Duodenal mucosa (tissue), 2 donors: ENCODE results near the gene PEPD.

ENCODE experiments used
- H3K27ac ChIP-seq: one replicate; pipeline ENCODE4 v1.7.0; 2013; ENCODE audit warnings: low read depth, low read length
- H3K27me3 ChIP-seq, 2 donors: one replicate each; pipeline ENCODE4 v1.7.0; 2013; ENCODE audit warnings: low read length in 2 of 2, control low read depth in 1 of 2; ENCODE audit not compliant: insufficient read depth in 2 of 2, control insufficient read depth in 1 of 2
- H3K36me3 ChIP-seq, 2 donors: one replicate each; pipeline ENCODE4 v1.7.0; 2013; ENCODE audit warnings: low read length in 2 of 2, control low read depth in 1 of 2; ENCODE audit not compliant: insufficient read depth in 2 of 2, control insufficient read depth in 1 of 2
- H3K4me1 ChIP-seq, 2 donors: one replicate each; pipeline ENCODE4 v1.7.0; 2013; ENCODE audit warnings: low read length in 2 of 2, control low read depth in 1 of 2; ENCODE audit not compliant: insufficient read depth in 2 of 2, control insufficient read depth in 1 of 2
- H3K4me3 ChIP-seq, 2 donors: one replicate each; pipeline ENCODE4 v1.7.0; 2013; ENCODE audit warnings: low read length in 2 of 2, low read depth in 1 of 2
- H3K9ac ChIP-seq, 2 donors: one replicate each; pipeline ENCODE4 v1.7.0; 2013; ENCODE audit warnings: low read length in 2 of 2, low read depth in 1 of 2
- H3K9me3 ChIP-seq, 2 donors: one replicate each; pipeline ENCODE4 v1.7.0; 2013; ENCODE audit warnings: low read length in 2 of 2, control low read depth in 1 of 2; ENCODE audit not compliant: control insufficient read depth in 1 of 2

PEPD gene

DNA sequence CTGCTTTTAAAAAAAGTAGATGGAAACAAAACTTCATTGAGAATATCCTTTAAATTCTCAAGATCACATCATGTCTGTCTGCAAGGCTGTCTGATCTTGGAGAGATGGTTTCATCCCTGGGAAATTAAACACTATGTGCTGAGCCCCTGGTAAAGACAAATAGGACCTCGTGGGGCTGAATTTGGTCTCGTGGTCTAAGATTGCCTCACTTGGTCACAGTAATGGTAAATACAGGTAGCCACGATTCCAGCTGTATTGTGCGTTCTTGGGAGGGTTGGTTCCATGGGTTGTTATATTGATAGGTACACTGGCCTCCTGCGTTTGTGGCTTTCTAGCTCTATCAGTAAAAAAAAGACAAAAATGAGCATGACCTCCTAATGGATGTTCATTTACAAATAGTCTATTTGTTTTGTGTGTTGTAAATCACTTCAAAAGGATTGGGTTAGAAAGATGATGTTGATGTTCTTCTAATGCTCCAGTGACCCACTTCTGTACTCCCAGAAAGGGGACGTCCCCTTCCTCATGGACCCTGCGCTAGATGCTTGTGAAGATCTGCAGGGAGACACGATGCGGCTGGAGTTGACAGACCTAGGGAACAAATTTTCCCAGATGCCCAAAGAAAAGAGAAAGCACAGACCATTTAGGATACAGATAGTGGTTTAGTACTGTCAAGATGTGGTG is 146.3 kb downstream of the PEPD start:
- Histone ChIP-seq H3K27ac (no peak overlapping the region), H3K9ac (peak overlapping the region; percentile 65 to 87)

DNA sequence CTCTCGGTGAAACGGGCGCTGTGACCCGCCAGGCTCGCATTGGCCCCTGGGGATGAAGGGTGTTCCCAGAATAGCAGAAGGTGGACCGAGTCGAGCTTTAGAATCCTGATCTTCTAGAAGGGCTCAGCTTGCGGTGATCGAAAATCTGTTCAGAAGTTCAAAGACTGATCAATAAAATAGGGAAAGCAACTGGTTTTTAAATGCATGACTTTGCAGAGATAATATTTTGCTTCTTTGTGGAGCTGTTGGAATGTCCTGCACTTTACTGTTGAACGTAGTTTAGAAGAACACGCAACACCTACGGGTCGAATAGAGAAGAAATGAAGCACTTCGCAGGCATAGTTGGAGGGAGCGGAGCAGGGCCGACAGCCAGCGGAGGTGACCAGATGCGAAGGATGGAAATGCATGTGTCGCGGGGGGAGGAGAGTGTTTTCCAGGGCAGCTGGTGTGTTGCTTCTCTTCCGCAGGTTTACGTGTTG is 147.3 kb downstream of the PEPD start:
- H3K9me3 ChIP-seq = no peaks in the 10 kb centered on the region
- peaks cover 0 to 6% of the 10 kb centered on the region in 2 donors for H3K36me3 ChIP-seq
- H3K4me1 ChIP-seq = peaks cover 44 to 48% of the 10 kb centered on the region in 2 donors
- peak overlapping the region; percentile 94 for H3K27ac ChIP-seq
- H3K27me3 ChIP-seq = no peaks in the 10 kb centered on the region
- H3K4me3 ChIP-seq = peak overlapping the region; percentile 77 to 94
- peak overlapping the region; percentile 65 to 87 for H3K9ac ChIP-seq

More for the DNA sequence above, 146.3 kb downstream of the PEPD start:
- Histone ChIP-seq H3K36me3 (peaks cover 0 to 13% of the 10 kb centered on the region in 2 donors), H3K9me3 (no peaks in the 10 kb centered on the region), H3K27me3 (no peaks in the 10 kb centered on the region), H3K4me1 (peaks cover 44 to 48% of the 10 kb centered on the region in 2 donors), H3K4me3 (peak overlapping the region; percentile 77 to 94)

DNA sequence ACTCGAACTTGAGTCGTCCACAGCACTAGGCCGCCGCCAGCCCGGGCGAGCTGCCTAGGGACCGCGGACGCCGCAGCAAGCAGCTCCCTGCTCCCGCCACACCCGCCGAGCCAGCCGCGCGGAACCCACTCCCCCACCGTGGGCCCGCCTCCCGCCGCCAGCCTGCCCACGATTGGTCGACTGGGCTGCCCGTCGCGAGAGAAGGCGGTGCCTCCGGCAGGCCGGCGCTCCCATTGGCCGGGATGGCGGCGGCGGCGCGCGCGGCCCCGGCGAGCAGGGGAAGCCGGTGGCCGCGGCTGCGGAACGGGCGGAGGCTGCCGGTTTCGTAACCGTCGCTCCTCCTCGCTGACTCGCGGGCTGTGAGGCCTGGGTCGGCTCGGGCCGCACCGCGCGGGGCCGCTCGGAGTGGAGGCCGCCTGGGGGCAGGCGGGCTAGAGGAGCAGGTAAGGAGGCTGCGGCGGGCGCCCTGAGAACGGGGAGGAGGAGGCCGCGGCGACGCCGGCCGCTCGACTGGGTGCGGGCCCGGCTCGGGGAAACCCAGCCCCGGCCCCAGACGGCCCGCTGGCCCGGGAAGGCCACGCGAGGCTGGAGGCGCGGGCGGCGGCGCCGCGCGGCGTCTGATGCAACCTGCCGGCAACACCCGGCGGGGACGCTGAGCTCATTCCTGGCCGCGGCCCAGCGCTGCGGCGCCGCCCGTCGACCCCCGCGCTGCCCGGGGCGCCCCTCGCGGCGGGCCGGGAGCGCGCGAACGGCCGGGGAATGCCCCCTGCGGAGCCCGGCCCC is 147.9 kb downstream of the PEPD start, which contains the start of gene CEBPG:
Gene CEBPG (plus strand): TSS at position 257 of the 783 bp plus-strand sequence. CDS start 5,531 bp downstream, outside the sequence.
- Histone ChIP-seq H3K27ac (peak within 1 kb of the TSS; percentile 94), H3K4me3 (peak within 1 kb of the TSS; percentile 77 to 94), H3K4me1 (peaks cover 41 to 45% of the 10 kb centered on the region in 2 donors), H3K36me3 (peaks cover 0 to under 1% of the 10 kb centered on the region in 2 donors), H3K27me3 (no peaks in the 10 kb centered on the region), H3K9me3 (no peaks in the 10 kb centered on the region), H3K9ac (peak within 1 kb of the TSS; percentile 69 to 87)

DNA sequence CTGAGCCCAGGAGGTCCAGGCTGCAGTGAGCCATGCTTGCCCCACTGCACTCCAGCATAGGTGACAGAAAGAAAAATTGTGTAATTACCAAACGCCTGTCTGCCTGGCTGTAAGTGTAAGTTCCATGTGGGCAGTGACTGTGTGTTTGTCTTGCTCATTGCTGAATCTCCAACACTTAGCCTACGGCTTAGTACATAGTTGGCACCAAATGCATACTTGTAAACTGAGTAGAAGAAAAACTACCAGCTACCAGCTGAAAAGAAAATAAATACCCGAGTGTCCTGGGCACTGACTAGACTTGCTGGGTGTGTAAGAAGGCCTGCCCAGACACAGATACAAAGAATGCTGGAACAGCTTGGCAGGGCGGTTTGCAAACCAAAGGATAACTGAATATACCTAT is 150.8 kb downstream of the PEPD start:
- H3K9ac ChIP-seq = no peak overlapping the region
- peaks cover 26 to 33% of the 10 kb centered on the region in 2 donors for H3K4me1 ChIP-seq

DNA sequence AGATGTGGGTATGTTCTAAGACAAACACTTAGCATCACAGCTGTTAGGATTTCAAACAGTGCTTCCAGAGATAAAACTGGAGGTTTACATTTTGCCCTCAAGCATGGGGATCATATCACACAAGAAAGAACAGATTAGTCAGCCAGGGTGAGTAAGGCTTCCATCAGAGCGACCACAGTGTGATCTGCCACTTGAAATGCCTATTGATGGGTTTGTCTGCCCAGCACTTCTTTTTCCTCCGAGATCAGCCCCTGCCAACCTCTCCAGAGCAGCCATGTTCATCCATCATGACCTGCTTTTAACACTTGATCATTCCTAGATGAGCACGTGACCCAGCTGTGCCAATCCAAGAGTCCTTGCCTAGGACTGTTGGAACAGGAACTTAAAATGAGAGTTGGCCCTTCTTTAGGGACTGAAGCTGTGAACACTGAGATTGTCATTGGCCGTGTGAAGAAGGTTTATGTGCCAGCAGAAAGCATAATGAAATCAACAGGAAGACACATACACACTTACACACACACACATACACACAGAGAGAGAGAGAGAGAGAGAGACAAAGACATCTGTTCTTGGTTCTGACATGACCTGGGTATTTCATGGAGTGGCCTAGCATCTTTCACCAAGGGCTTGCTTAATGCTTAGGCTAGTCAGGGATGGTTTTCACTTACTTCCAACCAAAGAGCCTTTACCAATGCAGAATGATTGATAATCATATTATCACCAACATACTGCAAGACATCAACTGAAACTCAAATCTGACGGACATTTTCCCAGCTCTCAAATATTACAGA is 153.3 kb downstream of the PEPD start:
- Histone ChIP-seq H3K27me3 (no peaks in the 10 kb centered on the region), H3K36me3 (no peaks in the 10 kb centered on the region), H3K4me1 (peaks cover 20 to 25% of the 10 kb centered on the region in 2 donors), H3K4me3 (no peak overlapping the region), H3K9ac (no peak overlapping the region), H3K9me3 (no peaks in the 10 kb centered on the region), H3K27ac (no peak overlapping the region)

More for the DNA sequence above, 150.8 kb downstream of the PEPD start:
- H3K27me3 ChIP-seq = no peaks in the 10 kb centered on the region
- no peaks in the 10 kb centered on the region for H3K9me3 ChIP-seq
- H3K36me3 ChIP-seq = no peaks in the 10 kb centered on the region
- H3K4me3 ChIP-seq = no peak overlapping the region
- H3K27ac ChIP-seq = no peak overlapping the region

DNA sequence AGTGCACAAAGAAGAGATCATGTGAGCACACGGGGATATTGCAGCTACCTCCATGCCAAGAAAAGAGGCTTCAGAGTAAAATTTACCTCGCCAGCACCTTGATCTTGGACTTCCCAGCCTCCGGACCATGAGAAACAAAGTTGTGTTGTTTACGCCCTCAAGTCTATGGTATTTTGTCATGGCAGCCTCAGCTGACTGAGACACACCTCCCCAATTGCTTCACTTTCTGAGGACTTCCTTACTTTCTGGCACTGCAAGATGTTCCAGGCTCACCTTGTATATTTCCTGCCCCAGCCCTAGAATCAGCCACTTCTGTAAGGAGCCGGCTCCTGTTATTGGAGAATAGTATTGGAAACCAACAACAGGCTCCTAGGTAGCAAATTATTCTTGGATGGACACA is 154.7 kb downstream of the PEPD start:
- Histone ChIP-seq H3K27ac (no peak overlapping the region), H3K4me1 (peaks cover 17 to 25% of the 10 kb centered on the region in 2 donors), H3K36me3 (no peaks in the 10 kb centered on the region), H3K9ac (no peak overlapping the region), H3K27me3 (no peaks in the 10 kb centered on the region), H3K9me3 (no peaks in the 10 kb centered on the region), H3K4me3 (peak overlapping the region; percentile 29 to 55)

DNA sequence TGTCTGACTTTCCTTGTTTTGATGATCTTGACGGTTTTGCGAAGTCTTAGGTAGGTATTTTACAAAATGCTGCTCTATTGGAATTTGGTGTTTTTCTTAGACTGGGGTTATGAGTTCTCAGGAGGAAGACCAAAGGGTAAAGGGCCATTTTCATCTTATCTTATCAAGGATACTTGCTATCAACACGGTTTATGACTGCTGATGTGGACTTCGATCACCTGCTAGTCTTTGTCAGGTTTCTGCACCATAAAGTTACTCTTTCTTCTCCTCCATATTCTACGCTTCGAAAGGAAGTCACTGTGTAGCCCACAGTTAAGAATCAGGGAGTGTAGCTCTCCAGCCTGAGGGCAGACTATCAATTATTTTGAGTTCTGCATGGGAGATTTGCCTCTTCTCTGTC is 155.5 kb downstream of the PEPD start:
- Histone ChIP-seq H3K9ac (peak overlapping the region in 1 of 2 donors; percentile 27), H3K36me3 (no peaks in the 10 kb centered on the region), H3K4me1 (peaks cover 14 to 25% of the 10 kb centered on the region in 2 donors), H3K27me3 (no peaks in the 10 kb centered on the region), H3K27ac (no peak overlapping the region), H3K9me3 (no peaks in the 10 kb centered on the region), H3K4me3 (peak overlapping the region; percentile 32 to 55)

DNA sequence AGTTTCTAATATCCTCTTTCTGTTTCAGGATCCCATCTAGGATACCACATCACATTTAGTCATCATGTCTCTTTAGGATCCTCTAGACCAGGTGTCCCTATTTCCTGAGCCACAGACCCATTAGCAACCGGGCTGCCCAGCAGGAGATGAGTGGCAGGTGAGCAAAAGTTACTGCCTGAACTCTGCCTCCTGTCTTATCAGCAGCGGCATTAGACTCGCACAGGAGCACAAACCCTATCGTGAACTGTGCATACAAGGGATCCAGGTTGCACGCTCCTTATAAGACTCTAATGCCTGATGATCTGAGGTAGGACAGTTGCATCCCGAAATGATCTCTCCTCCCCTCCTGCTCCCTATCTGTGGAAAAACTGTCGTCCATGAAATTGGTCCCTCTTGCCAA is 155.9 kb downstream of the PEPD start:
- Histone ChIP-seq H3K9ac (peak overlapping the region in 1 of 2 donors; percentile 27), H3K27ac (no peak overlapping the region), H3K4me3 (peak overlapping the region; percentile 32 to 55), H3K36me3 (no peaks in the 10 kb centered on the region), H3K27me3 (no peaks in the 10 kb centered on the region), H3K4me1 (peaks cover 14 to 25% of the 10 kb centered on the region in 2 donors), H3K9me3 (no peaks in the 10 kb centered on the region)

DNA sequence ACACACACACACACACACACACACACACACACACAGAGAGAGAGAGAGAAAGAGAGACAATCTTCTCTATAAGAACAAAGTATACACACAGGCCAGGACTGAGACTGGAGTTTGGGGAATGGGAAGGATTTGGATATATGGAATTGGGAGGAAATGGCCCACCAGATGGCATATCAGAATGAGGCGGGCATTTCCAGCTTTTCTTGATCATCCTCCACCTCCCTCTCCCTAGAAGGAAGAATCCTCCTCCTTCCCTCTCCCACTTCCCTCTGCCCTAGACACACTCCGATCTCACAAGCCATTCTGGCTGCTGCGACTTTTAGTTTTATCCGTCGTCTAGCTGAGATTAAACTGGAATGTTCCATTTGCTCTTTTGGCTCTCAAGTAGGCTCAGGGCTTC is 158.1 kb downstream of the PEPD start:
- Histone ChIP-seq H3K9ac (no peak overlapping the region), H3K4me3 (no peak overlapping the region), H3K27ac (no peak overlapping the region)

More for the DNA sequence above, 158.1 kb downstream of the PEPD start:
- no peaks in the 10 kb centered on the region for H3K36me3 ChIP-seq
- H3K4me1 ChIP-seq = peaks cover 14 to 25% of the 10 kb centered on the region in 2 donors
- no peaks in the 10 kb centered on the region for H3K27me3 ChIP-seq
- no peaks in the 10 kb centered on the region for H3K9me3 ChIP-seq
